Muscle layer of duodenum (tissue), 2 donors: Measurements from ENCODE around the gene NAT10.
"Not testable (repeated sequence)": the region's sequence is repeated elsewhere in the genome, so short reads cannot be mapped to it uniquely, and the experiment has no call there.

Experiments
- H3K27ac ChIP-seq: one replicate; pipeline ENCODE4 v1.7.0; 2013; ENCODE audit warnings: mild to moderate bottlenecking, low read length
- H3K27me3 ChIP-seq: one replicate; pipeline ENCODE4 v1.7.0; 2013; ENCODE audit warnings: low read depth, mild to moderate bottlenecking, control low read depth, low read length
- H3K36me3 ChIP-seq, 2 donors: one replicate each; pipeline ENCODE4 v1.7.0; 2013; ENCODE audit warnings: low read length in 2 of 2, control low read depth in 1 of 2, mild to moderate bottlenecking in 1 of 2; ENCODE audit not compliant: insufficient read depth in 2 of 2, control insufficient read depth in 1 of 2
- H3K4me1 ChIP-seq, 2 donors: one replicate each; pipeline ENCODE4 v1.7.0; 2013; ENCODE audit warnings: low read length in 2 of 2, mild to moderate bottlenecking in 2 of 2, control low read depth in 1 of 2, moderate library complexity in 1 of 2; ENCODE audit not compliant: insufficient read depth in 2 of 2, control insufficient read depth in 1 of 2
- H3K4me3 ChIP-seq, 2 donors: one replicate each; pipeline ENCODE4 v1.7.0; 2013; ENCODE audit warnings: low read length in 2 of 2, low read depth in 1 of 2, mild to moderate bottlenecking in 1 of 2
- H3K9me3 ChIP-seq, 2 donors: one replicate each; pipeline ENCODE4 v1.7.0; 2013; ENCODE audit warnings: low read length in 2 of 2, control low read depth in 1 of 2, mild to moderate bottlenecking in 1 of 2; ENCODE audit not compliant: control insufficient read depth in 1 of 2
- donor health status: healthy.

NAT10 gene

GRCh38 chr11:34173050-34173449 lies 67.6 kb downstream of the NAT10 start:
- H3K27ac ChIP-seq = no peak overlapping the region
- H3K4me1 ChIP-seq = peaks cover 0 to 7% of the 10 kb centered on the region in 2 donors
- no peak overlapping the region for H3K4me3 ChIP-seq
- H3K36me3 ChIP-seq = peaks cover 0 to 8% of the 10 kb centered on the region in 2 donors
- H3K9me3 ChIP-seq = no peaks in the 10 kb centered on the region
- H3K27me3 ChIP-seq = no peaks in the 10 kb centered on the region

- peaks cover 0 to 5% of the 10 kb centered on the region in 2 donors for H3K36me3 ChIP-seq
- H3K27me3 ChIP-seq = no peaks in the 10 kb centered on the region
- peaks cover 0 to 7% of the 10 kb centered on the region in 2 donors for H3K4me1 ChIP-seq
- no peak overlapping the region for H3K27ac ChIP-seq
- H3K9me3 ChIP-seq = no peaks in the 10 kb centered on the region
- H3K4me3 ChIP-seq = peak overlapping the region; percentile 19 to 21
Measured at GRCh38 chr11:34174412-34175041, 69.1 kb downstream of the NAT10 start.

GRCh38 chr11:34175284-34176019 lies 70.0 kb downstream of the NAT10 start:
- Histone ChIP-seq H3K4me1 (peaks cover 0 to 7% of the 10 kb centered on the region in 2 donors), H3K4me3 (no peak overlapping the region), H3K9me3 (no peaks in the 10 kb centered on the region), H3K27ac (no peak overlapping the region), H3K36me3 (no peaks in the 10 kb centered on the region), H3K27me3 (no peaks in the 10 kb centered on the region)

- H3K27ac ChIP-seq = no peak overlapping the region
- H3K27me3 ChIP-seq = no peaks in the 10 kb centered on the region
Measured at GRCh38 chr11:34176751-34177209, 71.4 kb downstream of the NAT10 start.

GRCh38 chr11:34178209-34178821 lies 72.9 kb downstream of the NAT10 start:
- Histone ChIP-seq H3K4me1 (peaks cover 0 to 11% of the 10 kb centered on the region in 2 donors), H3K9me3 (no peaks in the 10 kb centered on the region), H3K36me3 (no peaks in the 10 kb centered on the region), H3K27me3 (no peaks in the 10 kb centered on the region), H3K4me3 (no peak overlapping the region), H3K27ac (no peak overlapping the region)

More at GRCh38 chr11:34176751-34177209, 71.4 kb downstream of the NAT10 start:
- H3K4me3 ChIP-seq = no peak overlapping the region
- no peaks in the 10 kb centered on the region for H3K9me3 ChIP-seq
- H3K36me3 ChIP-seq = no peaks in the 10 kb centered on the region
- H3K4me1 ChIP-seq = peaks cover 0 to 7% of the 10 kb centered on the region in 2 donors

DNA sequence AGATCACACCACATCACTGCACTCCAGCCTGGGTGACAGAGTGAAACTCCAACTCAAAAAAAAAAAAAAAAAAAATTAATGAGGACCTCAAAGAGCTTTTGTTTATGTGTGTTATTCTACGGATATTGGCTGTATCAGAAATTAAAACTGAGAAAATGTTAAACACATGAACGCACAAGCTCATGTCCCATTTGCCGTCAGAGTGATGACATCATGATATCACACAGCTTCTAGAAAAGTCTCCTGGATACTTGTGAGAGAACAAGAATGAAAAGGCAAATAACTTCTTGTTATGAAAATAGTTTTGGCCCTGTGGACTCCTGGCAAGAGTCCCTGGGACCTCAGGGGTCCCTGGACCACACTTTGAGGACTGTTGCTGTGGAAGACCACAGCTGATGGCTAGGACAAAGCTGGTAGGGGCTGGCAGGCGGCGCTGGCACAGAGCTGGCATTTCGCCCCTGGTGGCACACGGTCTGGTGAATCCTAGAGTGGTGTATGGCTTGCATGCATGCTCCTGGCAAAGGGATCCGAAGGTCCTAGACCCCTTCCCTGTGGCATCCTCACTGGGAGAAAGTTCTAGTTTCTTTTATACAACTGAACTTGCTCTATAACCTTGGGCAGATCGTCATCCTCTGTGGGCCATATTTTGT lies 73.7 kb downstream of the NAT10 start:
- H3K4me3 ChIP-seq = no peak overlapping the region
- no peaks in the 10 kb centered on the region for H3K36me3 ChIP-seq
- no peaks in the 10 kb centered on the region for H3K9me3 ChIP-seq
- H3K27ac ChIP-seq = no peak overlapping the region
- peaks cover 0 to 17% of the 10 kb centered on the region in 2 donors for H3K4me1 ChIP-seq
- H3K27me3 ChIP-seq = no peaks in the 10 kb centered on the region

- Histone ChIP-seq H3K27ac (no peak overlapping the region), H3K36me3 (no peaks in the 10 kb centered on the region), H3K4me1 (peaks cover 0 to 10% of the 10 kb centered on the region in 2 donors), H3K4me3 (no peak overlapping the region), H3K27me3 (no peaks in the 10 kb centered on the region), H3K9me3 (no peaks in the 10 kb centered on the region)
Measured at GRCh38 chr11:34180040-34180813, 74.8 kb downstream of the NAT10 start.

GRCh38 chr11:34180814-34181165 lies 75.4 kb downstream of the NAT10 start:
- not testable (repeated sequence) for H3K4me1 ChIP-seq, H3K4me3 ChIP-seq, H3K9me3 ChIP-seq, H3K27ac ChIP-seq, H3K27me3 ChIP-seq, H3K36me3 ChIP-seq

- Histone ChIP-seq H3K36me3 (no peaks in the 10 kb centered on the region), H3K4me3 (no peak overlapping the region), H3K27me3 (no peaks in the 10 kb centered on the region), H3K27ac (no peak overlapping the region), H3K4me1 (peaks cover 0 to 15% of the 10 kb centered on the region in 2 donors), H3K9me3 (no peaks in the 10 kb centered on the region)
Measured at GRCh38 chr11:34181251-34181650, 75.8 kb downstream of the NAT10 start.

GRCh38 chr11:34181856-34182405 lies 76.5 kb downstream of the NAT10 start:
- Histone ChIP-seq H3K27ac (no peak overlapping the region), H3K36me3 (no peaks in the 10 kb centered on the region), H3K27me3 (no peaks in the 10 kb centered on the region), H3K4me3 (no peak overlapping the region), H3K4me1 (peaks cover 0 to 19% of the 10 kb centered on the region in 2 donors), H3K9me3 (no peaks in the 10 kb centered on the region)
